GM18511 (cell line): ENCODE results near the gene TBC1D1.

Experiments
- ATAC-seq: cut with Tn5 transposase; IDR thresholded peaks from one replicate; pipeline ENCODE4 v1.9.1; 2021; ENCODE audit warnings: mild to moderate bottlenecking, moderate library complexity; ENCODE audit not compliant: unreplicated experiment

TBC1D1 gene

GRCh38 chr4:38119668-38120385, 228.9 kb downstream of the TBC1D1 start:
- ATAC-seq: no peak

- no peak for ATAC-seq
These were observed 229.9 kb downstream of the TBC1D1 start for GRCh38 chr4:38120772-38121171.

GRCh38 chr4:38122060-38122459, 231.2 kb downstream of the TBC1D1 start:
- no peak for ATAC-seq

GRCh38 chr4:38123555-38123954, 232.7 kb downstream of the TBC1D1 start:
- no peak for ATAC-seq

DNA sequence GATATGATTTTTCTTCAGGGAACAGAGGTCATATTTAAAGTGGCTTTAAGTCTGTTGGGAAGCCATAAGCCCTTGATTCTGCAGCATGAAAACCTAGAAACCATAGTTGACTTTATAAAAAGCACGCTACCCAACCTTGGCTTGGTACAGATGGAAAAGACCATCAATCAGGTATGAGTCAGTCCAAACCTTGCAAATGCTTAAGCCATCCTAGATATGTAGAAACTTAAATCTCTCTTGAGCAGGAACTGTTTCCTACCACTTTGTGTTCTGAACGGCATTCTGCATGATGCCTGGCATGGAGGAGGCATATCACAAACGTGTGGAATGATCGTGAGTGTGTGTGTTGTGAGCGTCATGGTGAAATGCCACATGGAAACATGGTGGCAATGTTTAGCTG, 234.1 kb downstream of the TBC1D1 start:
- no peak for ATAC-seq

GRCh38 chr4:38125816-38126215, 234.9 kb downstream of the TBC1D1 start:
- ATAC-seq: no peak

DNA sequence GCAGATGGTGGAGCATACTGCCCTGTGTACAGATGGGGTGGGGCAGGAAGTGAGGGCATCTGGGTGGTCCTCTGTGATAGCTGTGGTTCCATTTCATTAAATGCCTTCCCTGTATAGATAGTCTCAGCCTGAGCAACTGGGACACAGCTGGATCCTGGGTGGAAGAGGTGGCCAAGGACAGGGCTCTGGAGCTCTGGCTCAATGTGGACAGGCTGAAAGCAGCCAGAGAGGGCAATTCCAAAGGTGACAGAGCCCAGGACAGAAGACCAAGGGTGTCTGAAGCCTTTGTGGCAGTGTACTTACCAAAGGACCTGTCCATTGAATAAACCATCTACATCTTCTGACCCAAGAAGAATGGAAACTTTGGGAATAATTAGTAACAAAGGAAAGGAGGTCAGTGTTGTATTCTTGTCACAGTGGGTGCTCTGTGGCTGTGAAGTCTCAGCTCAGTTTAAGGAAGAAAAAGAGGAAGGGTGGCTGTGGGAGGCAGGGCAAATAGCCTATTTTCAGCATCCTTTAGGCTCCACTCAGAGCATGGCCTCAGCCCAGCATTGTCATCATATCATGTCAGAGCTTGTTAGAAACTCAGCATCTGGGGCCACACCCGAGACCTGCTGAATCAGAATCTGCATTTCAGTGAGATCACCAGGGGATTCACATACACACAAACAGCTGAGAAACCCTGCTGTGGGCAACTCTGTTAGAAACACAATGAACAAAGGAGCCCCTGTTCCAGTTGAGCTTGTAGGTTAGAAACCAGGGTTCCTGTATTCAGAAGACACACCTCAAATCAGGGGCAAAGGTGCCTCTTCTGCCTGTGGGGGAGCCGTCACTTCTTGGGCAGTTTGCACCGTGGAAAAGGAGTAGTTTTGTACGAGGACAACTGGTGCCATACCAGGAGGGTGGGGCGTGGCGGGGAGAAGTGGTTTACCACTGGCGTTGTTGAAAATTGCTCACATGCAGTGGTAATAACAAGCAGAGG, 237.9 kb downstream of the TBC1D1 start:
- ATAC-seq: peak; percentile 56

- ATAC-seq: no peak
These were observed 238.8 kb downstream of the TBC1D1 start for GRCh38 chr4:38129460-38130227.

DNA sequence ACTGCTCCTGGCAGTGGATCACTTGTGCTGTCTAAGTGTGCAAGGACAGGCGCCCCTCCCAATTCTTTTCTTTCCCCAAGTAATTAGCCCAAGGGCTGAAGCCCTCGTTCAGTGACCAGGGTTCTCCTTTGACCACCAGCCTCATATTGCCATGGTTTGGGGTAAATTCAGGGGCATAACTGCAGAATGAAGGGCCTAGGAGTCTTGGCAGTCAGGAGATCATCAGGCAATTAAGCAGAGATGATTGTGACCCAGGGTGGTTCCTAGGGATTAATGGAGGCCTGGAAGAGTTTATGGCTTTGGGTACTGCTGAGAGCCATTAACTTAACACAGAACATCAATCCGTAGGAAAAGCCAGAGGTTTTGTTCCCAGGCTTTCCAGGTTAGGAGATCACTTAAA, 240.0 kb downstream of the TBC1D1 start:
- ATAC-seq: no peak

GRCh38 chr4:38131371-38132091, 240.6 kb downstream of the TBC1D1 start:
- ATAC-seq: peak; percentile 30

GRCh38 chr4:38132107-38132673, 241.3 kb downstream of the TBC1D1 start:
- ATAC-seq: peak; percentile 83

- ATAC-seq: no peak
These were observed 242.2 kb downstream of the TBC1D1 start for GRCh38 chr4:38132843-38133662.

DNA sequence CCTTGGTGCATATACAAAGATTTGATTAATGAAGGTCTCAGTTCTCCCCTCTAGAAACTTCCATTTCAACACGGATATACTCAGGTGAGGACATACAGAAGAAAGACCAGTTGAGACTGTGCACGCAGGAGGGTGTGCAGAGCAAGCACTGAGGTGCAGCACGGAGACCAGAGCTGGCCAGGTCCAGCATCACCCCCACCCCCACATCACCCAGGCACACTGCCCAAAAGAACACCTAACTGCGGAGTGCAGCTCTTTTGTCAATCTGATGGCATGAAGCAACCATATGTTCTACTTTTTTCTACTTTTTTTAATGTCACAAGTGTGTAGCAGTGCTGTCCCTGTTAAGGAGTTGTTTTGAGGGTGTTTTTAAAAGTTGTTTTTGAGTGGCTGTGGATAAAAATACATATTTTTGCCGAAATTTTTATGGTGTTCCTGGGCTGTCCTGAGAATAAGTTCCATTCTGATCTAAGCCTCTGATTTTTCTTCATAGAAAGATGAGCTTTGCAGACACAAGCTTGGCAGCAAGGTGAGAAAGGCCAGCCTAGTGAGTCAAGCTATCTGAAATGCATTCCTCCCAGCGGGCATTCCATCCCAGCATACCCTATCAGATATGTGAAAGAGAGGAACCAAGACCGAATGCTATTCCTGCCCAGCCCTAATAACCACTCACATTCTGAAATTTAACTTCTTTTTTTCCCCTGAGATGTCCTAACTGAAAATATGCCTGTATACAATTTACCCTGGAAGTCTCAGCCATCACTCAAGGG, 243.0 kb downstream of the TBC1D1 start:
- ATAC-seq: no peak

DNA sequence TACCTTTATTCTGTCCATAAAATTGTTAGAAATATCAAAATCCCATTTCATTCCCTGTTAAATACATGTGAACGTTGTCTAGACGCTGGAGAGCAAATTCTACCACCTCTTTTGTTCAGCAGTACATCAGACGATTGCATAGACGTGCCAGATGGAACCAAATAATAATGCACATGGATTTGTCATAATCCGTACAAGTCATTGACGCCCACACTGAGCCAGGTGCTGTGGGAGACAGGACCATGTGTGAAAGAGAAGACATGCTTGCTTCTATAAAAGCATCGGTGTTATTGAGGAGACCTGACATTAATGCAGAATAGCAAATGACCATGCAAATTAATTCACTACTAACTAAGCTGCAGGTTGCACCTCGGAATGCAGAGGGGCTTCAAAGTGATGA, 244.3 kb downstream of the TBC1D1 start:
- no peak for ATAC-seq

- ATAC-seq: no peak
These were observed 245.7 kb downstream of the TBC1D1 start for GRCh38 chr4:38136604-38137003.

- no peak for ATAC-seq
These were observed 246.2 kb downstream of the TBC1D1 start for GRCh38 chr4:38137080-38137479.

DNA sequence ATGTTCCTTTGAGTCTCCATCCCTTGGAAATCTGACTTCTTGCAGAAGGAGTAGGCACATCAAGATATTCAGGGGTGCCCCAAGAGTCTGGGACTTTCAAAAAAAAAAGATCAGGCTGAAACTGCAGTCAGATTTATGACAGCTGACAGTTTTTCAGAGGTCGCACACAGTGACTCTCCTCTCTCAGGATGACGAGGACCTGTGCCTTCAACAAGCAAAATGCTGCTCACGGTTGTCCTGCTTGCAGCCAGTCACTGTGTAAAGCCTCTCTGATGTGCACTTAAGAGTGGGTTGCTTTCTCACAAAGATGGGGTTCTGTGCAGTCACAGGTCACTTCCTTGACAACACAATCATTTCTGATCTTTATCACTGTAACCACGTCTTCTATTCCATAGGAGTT, 247.5 kb downstream of the TBC1D1 start:
- no peak for ATAC-seq

DNA sequence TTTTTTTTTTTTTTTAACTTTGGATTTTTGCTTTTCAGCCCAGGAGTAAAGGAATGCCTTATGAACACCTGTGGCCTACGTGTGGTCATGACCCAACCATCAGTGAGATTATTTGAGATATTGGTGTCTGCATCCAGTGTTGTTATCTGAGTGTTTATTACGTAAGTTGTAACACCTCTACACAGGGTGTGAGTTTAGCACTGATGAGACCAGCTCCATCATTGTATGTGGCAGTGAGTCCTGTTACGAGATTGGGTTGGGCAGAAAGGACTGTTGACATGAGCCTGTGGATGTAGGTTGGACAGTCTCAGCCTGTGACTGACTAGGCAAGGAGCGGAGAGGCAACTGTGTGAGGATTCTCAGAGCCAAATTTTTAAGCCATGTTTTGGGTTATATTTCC, 248.3 kb downstream of the TBC1D1 start:
- ATAC-seq: no peak
